Bronchial epithelial cell (primary cell): Measurements from ENCODE around the gene CCNYL1. TPM values are rescaled to one million over a fixed set of nuclear protein-coding genes. Genes with fewer than 3 reads are reported as not detected.
"Not testable (repeated sequence)": the region's sequence is repeated elsewhere in the genome, so short reads cannot be mapped to it uniquely, and the experiment has no call there.

Experiments used
- DNase-seq: peaks from one replicate; pipeline ENCODE4 v3.0.0-alpha.2; 2010; ENCODE audit warnings: low read depth
- FAIRE-seq: peaks from 2 replicates; lab custom pipeline; 2011; peaks lifted over from hg19 to GRCh38; lab: Jason Lieb, UNC
- H3K27me3 ChIP-seq: 2 replicates; pipeline ENCODE4 v1.5.1; 2011; ENCODE audit warnings: low read length; ENCODE audit not compliant: control insufficient read depth, insufficient read depth
- H3K36me3 ChIP-seq: 2 replicates; pipeline ENCODE4 v1.5.1; 2011; ENCODE audit warnings: low read length; ENCODE audit not compliant: control insufficient read depth, insufficient read depth
- H3K4me3 ChIP-seq: 2 replicates; pipeline ENCODE4 v1.5.1; 2011; ENCODE audit warnings: mild to moderate bottlenecking, low read depth, low read length, control low read depth
- CTCF ChIP-seq: IDR thresholded peaks from 2 replicates; pipeline ENCODE4 v1.5.1; 2011; ENCODE audit warnings: mild to moderate bottlenecking, moderate library complexity, low read length, control low read depth, inconsistent platforms; ENCODE audit not compliant: insufficient read depth, severe bottlenecking
- total RNA-seq: library from RNA; depleted of rRNA; stranded (reverse); fragments of >200 nt; gene quantifications from 2 replicates; pipeline ENCODE4 v1.2.1, GENCODE V29; 2014

Gene CCNYL1
- total RNA-seq, 1 donor from 2014 or later, result 5.5 TPM

- Histone ChIP-seq H3K27me3 (no peaks in the 10 kb centered on the region), H3K4me3 (no peak overlapping the region), H3K36me3 (no peaks in the 10 kb centered on the region)
- FAIRE-seq (no peak), DNase-seq (no peak)
- TF ChIP-seq CTCF, result no peak
These were observed 7.1 kb downstream of the CCNYL1 start for GRCh38 chr2:207718521-207718920.

GRCh38 chr2:207719008-207719407, 7.6 kb downstream of the CCNYL1 start:
- no peaks in the 10 kb centered on the region for H3K27me3 ChIP-seq
- DNase-seq, result no peak
- TF ChIP-seq CTCF, result no peak
- FAIRE-seq, result no peak
- H3K36me3 ChIP-seq, result no peaks in the 10 kb centered on the region
- H3K4me3 ChIP-seq, result no peak overlapping the region

GRCh38 chr2:207719655-207720054, 8.2 kb downstream of the CCNYL1 start:
- DNase-seq, FAIRE-seq, H3K36me3 ChIP-seq, H3K4me3 ChIP-seq, H3K27me3 ChIP-seq: not testable (repeated sequence)

GRCh38 chr2:207720517-207721187, 9.2 kb downstream of the CCNYL1 start:
- Histone ChIP-seq H3K4me3 (no peak overlapping the region), H3K27me3 (no peaks in the 10 kb centered on the region), H3K36me3 (no peaks in the 10 kb centered on the region)
- FAIRE-seq, result no peak
- no peak for DNase-seq
- TF ChIP-seq CTCF, result no peak

GRCh38 chr2:207722773-207723424, 11.5 kb downstream of the CCNYL1 start:
- Histone ChIP-seq H3K36me3 (no peaks in the 10 kb centered on the region), H3K27me3 (no peaks in the 10 kb centered on the region), H3K4me3 (no peak overlapping the region)
- no peak for FAIRE-seq
- DNase-seq, result no peak
- TF ChIP-seq CTCF, result no peak

GRCh38 chr2:207723425-207723787, 12.0 kb downstream of the CCNYL1 start:
- not testable (repeated sequence) for FAIRE-seq, H3K36me3 ChIP-seq, H3K27me3 ChIP-seq, DNase-seq, H3K4me3 ChIP-seq
